Hepatocyte (in vitro differentiated cells): ENCODE results near the gene MBP. TPM values are rescaled to one million over a fixed set of nuclear protein-coding genes. Genes with fewer than 3 reads are reported as not detected.

Experiments used
- DNase-seq: peaks from one replicate; pipeline ENCODE4 v3.0.0-alpha.2; 2016; ENCODE audit warnings: low spot score
- H2AFZ ChIP-seq: fragments of 200-600 bp; sonication (generic); 2 replicates; pipeline ENCODE4 v1.6.0; 2016; ENCODE audit warnings: antibody characterized with exemption, mild to moderate bottlenecking
- H3K27ac ChIP-seq: fragments of 200-600 bp; sonication (generic); 2 replicates; pipeline ENCODE4 v1.5.1; 2016; ENCODE audit warnings: mild to moderate bottlenecking
- H3K27me3 ChIP-seq: fragments of 200-600 bp; sonication (generic); 2 replicates; pipeline ENCODE4 v1.6.1; 2016
- H3K36me3 ChIP-seq: fragments of 200-600 bp; sonication (generic); replicated peaks from 2 replicates; pipeline ENCODE4 v1.5.1; 2016; ENCODE audit warnings: low read depth; ENCODE audit not compliant: insufficient read depth
- H3K4me1 ChIP-seq: fragments of 200-600 bp; sonication (generic); 2 replicates; pipeline ENCODE4 v1.5.1; 2016; ENCODE audit warnings: mild to moderate bottlenecking, moderate library complexity; ENCODE audit not compliant: insufficient read depth
- H3K4me2 ChIP-seq: fragments of 200-600 bp; sonication (generic); 2 replicates; pipeline ENCODE4 v1.6.0; 2016
- H3K4me3 ChIP-seq: fragments of 200-600 bp; sonication (generic); 2 replicates; pipeline ENCODE4 v1.5.1; 2016; ENCODE audit warnings: mild to moderate bottlenecking
- H3K79me2 ChIP-seq: fragments of 200-600 bp; sonication (generic); 2 replicates; pipeline ENCODE4 v1.6.0; 2017; ENCODE audit warnings: mild to moderate bottlenecking
- H3K9me2 ChIP-seq: fragments of 200-600 bp; sonication (generic); replicated peaks from 2 replicates; pipeline ENCODE4 v1.6.0; 2017; ENCODE audit warnings: mild to moderate bottlenecking; ENCODE audit not compliant: insufficient read depth
- H3K9me3 ChIP-seq: fragments of 200-600 bp; sonication (generic); 2 replicates; pipeline ENCODE4 v1.5.1; 2016; ENCODE audit warnings: low read depth, mild to moderate bottlenecking
- H4K20me1 ChIP-seq: fragments of 200-600 bp; sonication (generic); 2 replicates; pipeline ENCODE4 v1.6.0; 2016; ENCODE audit warnings: mild to moderate bottlenecking; ENCODE audit not compliant: insufficient read depth, poor library complexity, severe bottlenecking
- EZH2 ChIP-seq: fragments of 200-600 bp; sonication (generic); IDR thresholded peaks from 2 replicates; pipeline ENCODE4 v1.6.1; 2016; ENCODE audit warnings: antibody characterized with exemption, mild to moderate bottlenecking, borderline replicate concordance
- EZH2phosphoT487 ChIP-seq: fragments of 200-600 bp; sonication (generic); IDR thresholded peaks from one replicate; pipeline ENCODE4 v1.6.1; 2018; ENCODE audit warnings: antibody characterized with exemption, mild to moderate bottlenecking, low read depth, moderate library complexity; ENCODE audit not compliant: unreplicated experiment, severe bottlenecking
- WGBS: methylation state at CpG from one replicate; pipeline ENCODE4 v1.1.6; 2016; ENCODE audit warnings: low lambda C conversion rate; ENCODE audit errors: missing lambda C conversion rate; 5-methylcytosine and 5-hydroxymethylcytosine counted together
- polyA plus RNA-seq: library from polyadenylated mRNA; unstranded; fragments of >200 nt; fragmentation: Nextera tagmentation; extraction: Ambion mirVana; gene quantifications from 2 replicates; pipeline ENCODE4 v1.2.1, GENCODE V29; 2016
- total RNA-seq: library from RNA; depleted of rRNA; stranded (reverse); fragments of >200 nt; gene quantifications from 2 replicates; pipeline ENCODE4 v1.2.3, GENCODE V29; 2014
- TF ChIP-seq, protein P1 (sequence below): fragments of 200-600 bp; sonication (generic); IDR thresholded peaks from 2 replicates; pipeline ENCODE4 v1.5.1; 2016; ENCODE audit warnings: antibody characterized with exemption, mild to moderate bottlenecking; ENCODE audit not compliant: poor library complexity

MBP gene
- total and polyA plus RNA-seq, 2 experiments from 2014 or later = 21.6 to 22.1 TPM

DNA sequence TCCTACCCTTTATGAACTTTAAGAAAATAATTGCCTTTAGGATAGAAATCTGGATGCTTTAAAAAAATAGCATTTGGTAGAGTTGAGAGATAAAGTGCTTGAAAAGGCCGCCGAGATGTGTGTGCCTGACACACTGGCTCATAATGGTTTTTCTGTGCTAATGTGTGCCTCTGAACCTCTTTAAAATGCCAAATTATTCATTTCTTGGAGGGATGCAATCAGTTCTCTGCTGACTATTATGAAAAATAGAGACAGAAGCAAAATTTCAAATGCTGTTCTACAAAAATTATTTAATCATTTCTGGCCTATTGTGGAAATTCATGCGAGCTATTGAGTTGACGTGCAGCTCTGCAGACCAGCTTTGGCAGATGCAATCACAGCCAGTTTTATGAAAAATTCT is 18.0 kb upstream of the MBP start:
- H4K20me1 ChIP-seq = no peaks in the 10 kb centered on the region
- no peak overlapping the region for H3K4me2 ChIP-seq
- no peaks in the 10 kb centered on the region for H3K27me3 ChIP-seq
- H3K27ac ChIP-seq = no peak overlapping the region
- no peak for DNase-seq
- no peaks in the 10 kb centered on the region for H3K79me2 ChIP-seq
- H3K9me3 ChIP-seq = no peaks in the 10 kb centered on the region
- H3K36me3 ChIP-seq = no peaks in the 10 kb centered on the region
- no peaks in the 10 kb centered on the region for H3K9me2 ChIP-seq
- no peaks in the 10 kb centered on the region for H3K4me1 ChIP-seq
- TF ChIP-seq EZH2 (no peak), EZH2phosphoT487 (no peak)
- TF ChIP-seq, protein P1, sequence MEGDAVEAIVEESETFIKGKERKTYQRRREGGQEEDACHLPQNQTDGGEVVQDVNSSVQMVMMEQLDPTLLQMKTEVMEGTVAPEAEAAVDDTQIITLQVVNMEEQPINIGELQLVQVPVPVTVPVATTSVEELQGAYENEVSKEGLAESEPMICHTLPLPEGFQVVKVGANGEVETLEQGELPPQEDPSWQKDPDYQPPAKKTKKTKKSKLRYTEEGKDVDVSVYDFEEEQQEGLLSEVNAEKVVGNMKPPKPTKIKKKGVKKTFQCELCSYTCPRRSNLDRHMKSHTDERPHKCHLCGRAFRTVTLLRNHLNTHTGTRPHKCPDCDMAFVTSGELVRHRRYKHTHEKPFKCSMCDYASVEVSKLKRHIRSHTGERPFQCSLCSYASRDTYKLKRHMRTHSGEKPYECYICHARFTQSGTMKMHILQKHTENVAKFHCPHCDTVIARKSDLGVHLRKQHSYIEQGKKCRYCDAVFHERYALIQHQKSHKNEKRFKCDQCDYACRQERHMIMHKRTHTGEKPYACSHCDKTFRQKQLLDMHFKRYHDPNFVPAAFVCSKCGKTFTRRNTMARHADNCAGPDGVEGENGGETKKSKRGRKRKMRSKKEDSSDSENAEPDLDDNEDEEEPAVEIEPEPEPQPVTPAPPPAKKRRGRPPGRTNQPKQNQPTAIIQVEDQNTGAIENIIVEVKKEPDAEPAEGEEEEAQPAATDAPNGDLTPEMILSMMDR = no peak
- 94% methylated on average over 4 of the region's 4 CpGs for WGBS
- H3K4me3 ChIP-seq = no peak overlapping the region
- H2AFZ ChIP-seq = no peak overlapping the region

GRCh38 chr18:77148289-77148688 is 15.7 kb upstream of the MBP start:
- no peaks in the 10 kb centered on the region for H4K20me1 ChIP-seq
- no peaks in the 10 kb centered on the region for H3K9me3 ChIP-seq
- no peaks in the 10 kb centered on the region for H3K79me2 ChIP-seq
- no peak overlapping the region for H3K27ac ChIP-seq
- TF ChIP-seq EZH2phosphoT487 (no peak), EZH2 (no peak)
- TF ChIP-seq, protein P1 = no peak
- H3K4me1 ChIP-seq = no peaks in the 10 kb centered on the region
- no peak overlapping the region for H3K4me2 ChIP-seq
- no peaks in the 10 kb centered on the region for H3K27me3 ChIP-seq
- H2AFZ ChIP-seq = no peak overlapping the region
- H3K4me3 ChIP-seq = no peak overlapping the region
- no peak for DNase-seq
- H3K9me2 ChIP-seq = no peaks in the 10 kb centered on the region
- no peaks in the 10 kb centered on the region for H3K36me3 ChIP-seq
- 54% methylated on average over 2 of the region's 2 CpGs for WGBS

- H4K20me1 ChIP-seq = no peaks in the 10 kb centered on the region
- H3K27me3 ChIP-seq = no peaks in the 10 kb centered on the region
- H3K4me2 ChIP-seq = no peak overlapping the region
- H2AFZ ChIP-seq = no peak overlapping the region
- DNase-seq = no peak
- H3K79me2 ChIP-seq = no peaks in the 10 kb centered on the region
- H3K4me3 ChIP-seq = no peak overlapping the region
- WGBS = 73% methylated on average over 3 of the region's 3 CpGs
- no peaks in the 10 kb centered on the region for H3K36me3 ChIP-seq
- peaks cover 4% of the 10 kb centered on the region for H3K9me3 ChIP-seq
- no peaks in the 10 kb centered on the region for H3K9me2 ChIP-seq
- no peak overlapping the region for H3K27ac ChIP-seq
- no peaks in the 10 kb centered on the region for H3K4me1 ChIP-seq
- no peak for TF ChIP-seq EZH2
- TF ChIP-seq EZH2phosphoT487 = no peak
- TF ChIP-seq, protein P1 = no peak
Measured at GRCh38 chr18:77147418-77147852, 14.9 kb upstream of the MBP start.
